Measurements from ENCODE around the gene GTF2F2. TPM values are rescaled to one million over a fixed set of nuclear protein-coding genes. Genes with fewer than 3 reads are reported as not detected.

GTF2F2 gene
- total and polyA plus RNA-seq, 8 donors: 15.5 to 26.7 (median 23.8) TPM

DNA sequence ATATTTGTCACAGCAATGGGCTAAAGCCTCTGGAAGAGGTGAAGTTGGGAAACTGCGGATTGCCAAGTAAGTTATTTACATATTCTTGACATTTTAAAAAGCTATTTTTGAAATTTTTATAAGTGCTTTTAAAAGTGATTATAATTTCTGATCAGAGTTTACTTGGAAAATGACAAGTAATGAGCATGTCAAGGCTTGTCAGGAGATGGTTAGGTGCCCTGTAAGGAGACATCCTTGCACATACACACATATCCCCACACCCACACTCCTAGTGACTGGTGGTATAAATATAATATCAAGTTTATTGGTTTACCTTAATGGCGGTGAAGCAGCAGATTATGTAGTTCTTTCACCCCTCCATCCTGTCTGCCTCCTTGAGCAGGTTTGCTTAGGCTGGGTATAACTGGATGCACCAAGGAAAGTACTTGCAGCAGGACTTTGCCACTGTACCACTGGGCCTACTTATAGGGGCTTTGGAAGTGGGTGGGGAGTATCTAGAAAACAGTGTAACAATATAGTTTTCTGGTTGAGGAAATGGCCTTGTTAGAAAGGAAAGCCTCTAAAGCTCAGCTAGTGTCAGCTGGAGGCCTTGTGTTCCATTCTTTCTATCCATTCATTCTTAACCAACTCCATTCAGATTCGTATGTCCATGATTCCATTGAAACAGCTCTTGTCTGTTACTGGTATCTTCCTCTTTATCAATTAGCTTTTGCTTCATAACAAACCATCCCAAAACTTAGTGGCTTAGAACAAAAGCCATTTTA is 16.6 kb downstream of the GTF2F2 start:
- peaks cover 0 to 7% of the 10 kb centered on the region in 2 donors for H3K9me3 ChIP-seq
- TF ChIP-seq, protein P1, sequence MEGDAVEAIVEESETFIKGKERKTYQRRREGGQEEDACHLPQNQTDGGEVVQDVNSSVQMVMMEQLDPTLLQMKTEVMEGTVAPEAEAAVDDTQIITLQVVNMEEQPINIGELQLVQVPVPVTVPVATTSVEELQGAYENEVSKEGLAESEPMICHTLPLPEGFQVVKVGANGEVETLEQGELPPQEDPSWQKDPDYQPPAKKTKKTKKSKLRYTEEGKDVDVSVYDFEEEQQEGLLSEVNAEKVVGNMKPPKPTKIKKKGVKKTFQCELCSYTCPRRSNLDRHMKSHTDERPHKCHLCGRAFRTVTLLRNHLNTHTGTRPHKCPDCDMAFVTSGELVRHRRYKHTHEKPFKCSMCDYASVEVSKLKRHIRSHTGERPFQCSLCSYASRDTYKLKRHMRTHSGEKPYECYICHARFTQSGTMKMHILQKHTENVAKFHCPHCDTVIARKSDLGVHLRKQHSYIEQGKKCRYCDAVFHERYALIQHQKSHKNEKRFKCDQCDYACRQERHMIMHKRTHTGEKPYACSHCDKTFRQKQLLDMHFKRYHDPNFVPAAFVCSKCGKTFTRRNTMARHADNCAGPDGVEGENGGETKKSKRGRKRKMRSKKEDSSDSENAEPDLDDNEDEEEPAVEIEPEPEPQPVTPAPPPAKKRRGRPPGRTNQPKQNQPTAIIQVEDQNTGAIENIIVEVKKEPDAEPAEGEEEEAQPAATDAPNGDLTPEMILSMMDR (IDR thresholded peaks at IDR 0.05): no peak
- intact Hi-C loops (cut with DNase I): no loop called here
- H3K36me3 ChIP-seq: peaks cover 0 to 20% of the 10 kb centered on the region in 2 donors
- ATAC-seq (no peak), DNase-seq (no peak)
- no peaks in the 10 kb centered on the region for H3K27me3 ChIP-seq
- no peak overlapping the region for H3K4me3 ChIP-seq
- peak overlapping the region in 1 of 2 donors; percentile 20 for H3K27ac ChIP-seq
- H3K4me1 ChIP-seq: peaks cover 0 to 16% of the 10 kb centered on the region in 2 donors

DNA sequence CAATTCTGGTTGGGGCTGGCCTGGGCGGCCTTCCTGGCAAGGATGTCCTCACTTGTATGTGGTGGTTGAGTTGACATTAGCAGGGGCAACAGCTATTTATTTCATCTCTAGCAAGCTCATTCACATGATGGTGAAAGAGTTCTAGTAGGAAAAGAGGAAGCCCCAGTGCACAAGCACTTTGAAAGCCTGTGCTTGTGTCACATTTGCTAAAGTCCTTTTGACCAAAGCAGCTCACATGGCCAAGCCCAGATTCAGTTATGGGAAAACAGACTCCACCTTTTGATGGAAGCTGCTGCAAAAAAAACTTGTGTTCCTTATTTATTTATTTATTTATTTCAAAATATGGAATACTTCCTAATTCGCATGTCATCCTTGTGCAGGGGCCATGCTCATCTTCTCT is 17.2 kb downstream of the GTF2F2 start:
- H3K27ac ChIP-seq: peak overlapping the region in 1 of 2 donors; percentile 20
- no peak for DNase-seq
- no peak for ATAC-seq

DNA sequence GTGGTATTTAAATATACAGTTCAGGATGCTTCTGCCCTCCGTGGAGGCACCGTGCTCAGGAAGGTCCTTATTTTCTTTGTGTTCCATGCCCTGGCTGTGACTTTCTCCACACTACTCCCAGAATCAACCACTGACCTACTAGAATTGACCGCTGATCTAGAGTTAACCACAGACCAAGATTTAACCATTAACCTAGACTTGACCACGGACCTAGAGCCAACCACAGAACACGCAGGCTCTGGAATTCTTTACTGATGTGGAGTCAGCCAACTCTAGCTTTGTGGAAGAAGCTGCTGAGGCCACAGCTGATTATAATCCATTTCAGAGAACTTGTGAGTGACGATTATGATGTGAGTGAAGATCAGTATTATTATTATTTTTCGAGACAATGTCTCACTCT is 18.0 kb downstream of the GTF2F2 start:
- Histone ChIP-seq H3K27ac (no peak overlapping the region), H3K4me3 (no peak overlapping the region), H3K9me3 (peaks cover 0 to 6% of the 10 kb centered on the region in 2 donors), H3K4me1 (peaks cover 0 to 12% of the 10 kb centered on the region in 2 donors), H3K36me3 (peaks cover 0 to 20% of the 10 kb centered on the region in 2 donors), H3K27me3 (no peaks in the 10 kb centered on the region)
- TF ChIP-seq, protein P1 (IDR thresholded peaks at IDR 0.05): no peak
- ATAC-seq (no peak), DNase-seq (no peak)
- intact Hi-C loops (cut with DNase I): no loop called here

More for the DNA sequence above, 17.2 kb downstream of the GTF2F2 start:
- Histone ChIP-seq H3K9me3 (peaks cover 0 to 7% of the 10 kb centered on the region in 2 donors), H3K27me3 (no peaks in the 10 kb centered on the region), H3K4me1 (peaks cover 0 to 12% of the 10 kb centered on the region in 2 donors), H3K36me3 (peaks cover 0 to 20% of the 10 kb centered on the region in 2 donors), H3K4me3 (no peak overlapping the region)
- TF ChIP-seq, protein P1 (IDR thresholded peaks at IDR 0.05): no peak
- intact Hi-C loops (cut with DNase I): no loop called here

DNA sequence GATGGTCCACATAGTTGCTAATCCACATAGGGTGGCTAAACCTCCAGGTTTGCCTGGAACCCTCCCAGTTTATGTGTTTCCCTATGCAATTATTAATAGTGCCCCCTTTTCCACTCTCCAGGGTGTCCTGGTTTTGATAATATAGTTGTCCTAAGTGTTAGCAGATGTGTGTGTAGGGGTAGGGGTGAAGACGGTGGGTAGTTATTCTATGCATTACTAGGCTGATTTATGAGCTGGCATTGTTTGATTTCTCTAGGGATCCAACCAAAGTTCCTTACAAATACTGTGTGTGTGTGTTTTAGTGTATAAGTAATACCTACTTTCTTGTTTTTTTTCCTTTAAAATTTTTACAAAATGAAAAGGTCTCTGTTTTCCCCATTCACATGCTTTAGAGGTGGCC is 21.1 kb downstream of the GTF2F2 start:
- intact Hi-C loops (cut with DNase I): no loop called here
- Histone ChIP-seq H3K4me1 (peaks cover 0 to 12% of the 10 kb centered on the region in 2 donors), H3K36me3 (peaks cover 0 to 20% of the 10 kb centered on the region in 2 donors), H3K9me3 (no peaks in the 10 kb centered on the region), H3K27me3 (no peaks in the 10 kb centered on the region), H3K4me3 (no peak overlapping the region), H3K27ac (no peak overlapping the region)
- TF ChIP-seq, protein P1 (IDR thresholded peaks at IDR 0.05): no peak
- DNase-seq (no peak), ATAC-seq (no peak)

DNA sequence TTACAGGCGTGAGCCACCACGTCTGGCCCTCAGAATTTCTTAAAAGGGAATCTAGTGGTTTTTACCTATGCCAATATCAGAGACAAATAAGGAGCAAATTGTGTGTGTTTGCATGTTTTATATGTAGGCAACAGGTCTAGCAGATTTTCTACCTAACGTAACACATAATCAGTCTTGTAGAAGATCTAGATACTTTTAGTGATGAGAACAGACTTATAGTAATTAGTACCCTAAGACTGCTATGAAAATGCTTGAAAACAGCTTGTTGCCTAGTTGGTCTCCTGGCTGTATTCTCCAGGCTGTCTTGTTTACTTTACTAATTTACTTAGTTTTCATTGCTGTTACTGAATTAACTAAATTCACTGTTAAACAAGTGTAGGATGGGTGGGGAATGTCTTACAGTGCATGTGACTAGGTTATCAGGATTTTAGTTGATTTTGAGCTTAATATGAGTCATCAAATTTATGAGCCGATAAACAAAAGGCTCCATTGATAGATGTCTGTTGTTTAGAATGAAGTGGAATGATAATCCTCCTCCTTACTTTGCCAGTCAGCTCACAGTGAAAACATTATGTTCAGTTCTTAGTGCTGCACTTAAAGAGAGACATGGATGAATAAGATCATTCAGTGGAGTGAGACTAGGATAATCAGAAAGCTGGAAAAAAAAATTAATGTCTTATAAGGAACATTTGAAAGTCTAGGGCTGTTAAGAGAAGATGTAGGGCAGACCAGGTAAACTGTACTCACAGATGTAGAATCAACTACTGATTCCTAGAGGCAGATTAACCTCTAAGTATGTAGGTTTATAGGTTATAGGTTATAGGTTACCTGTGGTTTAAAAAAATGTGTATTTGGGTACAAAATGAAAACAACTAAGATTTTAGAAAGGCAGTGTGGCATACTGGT is 22.4 kb downstream of the GTF2F2 start:
- Histone ChIP-seq H3K27me3 (no peaks in the 10 kb centered on the region), H3K4me1 (peaks cover 0 to under 1% of the 10 kb centered on the region in 2 donors), H3K27ac (no peak overlapping the region), H3K4me3 (no peak overlapping the region), H3K9me3 (no peaks in the 10 kb centered on the region), H3K36me3 (peaks cover 0 to 20% of the 10 kb centered on the region in 2 donors)
- DNase-seq (no peak), ATAC-seq (no peak)
- intact Hi-C loops (cut with DNase I): no loop called here
- TF ChIP-seq, protein P1 (IDR thresholded peaks at IDR 0.05): no peak

Data from left lung (tissue), 10 donors.